Neuronal stem cell (in vitro differentiated cells): ENCODE results near the gene UBE3B.
A peak's percentile ranks its signal among the peaks of the same experiment; 100 is the strongest.

Experiments used
- DNase-seq: peaks from one replicate; pipeline ENCODE4 v3.0.0-alpha.2; 2013; ENCODE audit warnings: low spot score
- H2AFZ ChIP-seq: one replicate; pipeline ENCODE4 v1.6.1; 2013; ENCODE audit warnings: mild to moderate bottlenecking, low read length, inconsistent platforms
- H2AK5ac ChIP-seq: 2 replicates; pipeline ENCODE4 v1.6.1; 2013; ENCODE audit warnings: low read depth, mild to moderate bottlenecking, inconsistent platforms, low read length, moderate library complexity, mixed read lengths
- H2BK120ac ChIP-seq: 2 replicates; pipeline ENCODE4 v1.6.1; 2013; ENCODE audit warnings: low read depth, mild to moderate bottlenecking, inconsistent platforms, low read length, moderate library complexity, mixed read lengths
- H2BK12ac ChIP-seq: one replicate; pipeline ENCODE4 v1.6.1; 2013; ENCODE audit warnings: low read length, inconsistent platforms
- H2BK15ac ChIP-seq: 2 replicates; pipeline ENCODE4 v1.6.1; 2013; ENCODE audit warnings: mild to moderate bottlenecking, low read length, inconsistent platforms, mixed read lengths
- H2BK5ac ChIP-seq: one replicate; pipeline ENCODE4 v1.6.1; 2013; ENCODE audit warnings: inconsistent platforms, mild to moderate bottlenecking, low read length, moderate library complexity
- H3K14ac ChIP-seq: one replicate; pipeline ENCODE4 v1.6.1; 2013; ENCODE audit warnings: low read length, inconsistent platforms
- H3K18ac ChIP-seq: 2 replicates; pipeline ENCODE4 v1.6.1; 2013; ENCODE audit warnings: low read length, inconsistent platforms
- H3K23ac ChIP-seq: 2 replicates; pipeline ENCODE4 v1.6.1; 2013; ENCODE audit warnings: low read depth, mild to moderate bottlenecking, mixed read lengths, low read length, inconsistent platforms; ENCODE audit not compliant: poor library complexity
- H3K27ac ChIP-seq: replicated peaks from 3 replicates; pipeline ENCODE4 v1.5.1; 2013; ENCODE audit warnings: low read length, inconsistent platforms
- H3K27me3 ChIP-seq, 3 experiments: 2 replicates each; pipeline ENCODE4 v1.6.1; 2013; ENCODE audit warnings: low read length in 3 of 3, mild to moderate bottlenecking in 2 of 3, inconsistent platforms in 1 of 3, low read depth in 1 of 3, mixed read lengths in 1 of 3, moderate library complexity in 1 of 3; ENCODE audit not compliant: control insufficient read depth in 3 of 3, insufficient read depth in 3 of 3
- H3K36me3 ChIP-seq, 2 donors: replicated peaks in 1 of 2; 2 replicates each; pipeline ENCODE4 v1.6.1; 2013; ENCODE audit warnings: low read length in 2 of 2; ENCODE audit not compliant: control insufficient read depth in 2 of 2, insufficient read depth in 2 of 2
- H3K4ac ChIP-seq: 2 replicates; pipeline ENCODE4 v1.6.1; 2013; ENCODE audit warnings: inconsistent platforms, mild to moderate bottlenecking, low read length, moderate library complexity
- H3K4me1 ChIP-seq, 2 donors: 1 replicate in 1 of 2; 2 replicates in 1 of 2; pipeline ENCODE4 v1.6.1; 2013; ENCODE audit warnings: low read length in 2 of 2, low read depth in 1 of 2; ENCODE audit not compliant: control insufficient read depth in 2 of 2, insufficient read depth in 1 of 2
- H3K4me2 ChIP-seq: one replicate; pipeline ENCODE4 v1.6.1; 2013; ENCODE audit warnings: mild to moderate bottlenecking, low read length, inconsistent platforms; ENCODE audit not compliant: insufficient read depth, poor library complexity, severe bottlenecking
- H3K4me3 ChIP-seq, 2 donors: 2 replicates each; pipeline ENCODE4 v1.5.1; 2013; ENCODE audit warnings: low read length in 2 of 2, mild to moderate bottlenecking in 2 of 2, inconsistent platforms in 1 of 2, moderate library complexity in 1 of 2
- H3K79me1 ChIP-seq: one replicate; pipeline ENCODE4 v1.6.1; 2013; ENCODE audit warnings: low read depth, mild to moderate bottlenecking, inconsistent platforms, low read length, moderate library complexity
- H3K9ac ChIP-seq: one replicate; pipeline ENCODE4 v1.6.1; 2013; ENCODE audit warnings: mild to moderate bottlenecking, low read depth, low read length, inconsistent platforms; ENCODE audit not compliant: poor library complexity
- H3K9me3 ChIP-seq, 2 donors: replicated peaks in 1 of 2; 2 replicates each; pipeline versions ENCODE3 to v1.6.1; 2013; ENCODE audit warnings: low read length in 2 of 2, mild to moderate bottlenecking in 2 of 2, inconsistent platforms in 1 of 2, low read depth in 1 of 2, mixed read lengths in 1 of 2, moderate library complexity in 1 of 2; ENCODE audit not compliant: control insufficient read depth in 2 of 2, insufficient read depth in 1 of 2
- H4K8ac ChIP-seq: one replicate; pipeline ENCODE4 v1.6.1; 2013; ENCODE audit warnings: low read depth, mild to moderate bottlenecking, inconsistent platforms, low read length, moderate library complexity
- H4K91ac ChIP-seq: one replicate; pipeline ENCODE4 v1.6.1; 2013; ENCODE audit warnings: low read length, low read depth, mild to moderate bottlenecking, inconsistent platforms; ENCODE audit not compliant: poor library complexity
- WGBS, 2 donors: extraction: QIAGEN DNeasy Blood & Tissue Kit; methylation state at CpG; one replicate each; pipeline ENCODE4 v1.1.7; 2013; ENCODE audit warnings: missing lambda C conversion rate in 2 of 2, mixed read lengths in 1 of 2; ENCODE audit not compliant: insufficient read length in 2 of 2, insufficient replicate concordance in 1 of 2; ENCODE audit errors: extremely low coverage in 2 of 2; 5-methylcytosine and 5-hydroxymethylcytosine counted together

UBE3B gene

GRCh38 chr12:109529691-109530640, 52.5 kb downstream of the UBE3B start:
- Histone ChIP-seq H3K9me3 (no peaks in the 10 kb centered on the region), H3K4me1 (peaks cover 0 to 36% of the 10 kb centered on the region in 2 donors), H3K18ac (peak overlapping the region; percentile 80), H4K91ac (no peak overlapping the region), H3K36me3 (peaks cover 3 to 87% of the 10 kb centered on the region in 2 donors), H3K27me3 (no peaks in the 10 kb centered on the region), H2BK12ac (no peak overlapping the region), H3K4me2 (no peak overlapping the region), H3K4me3 (no peak overlapping the region), H3K9ac (no peak overlapping the region), H4K8ac (no peak overlapping the region), H3K14ac (no peak overlapping the region), H2AFZ (no peak overlapping the region), H3K79me1 (no peaks in the 10 kb centered on the region), H2BK120ac (no peak overlapping the region), H3K4ac (no peak overlapping the region), H2AK5ac (no peak overlapping the region), H2BK5ac (no peak overlapping the region), H2BK15ac (no peak overlapping the region), H3K27ac (peak overlapping the region; percentile 34), H3K23ac (no peak overlapping the region)
- no peak for DNase-seq
- WGBS, 2 donors = no CpG with 5 or more reads among the region's 19 CpGs

- Histone ChIP-seq H3K27ac (no peak overlapping the region), H3K36me3 (peaks cover 4 to 87% of the 10 kb centered on the region in 2 donors), H3K4me3 (no peak overlapping the region), H3K9me3 (no peaks in the 10 kb centered on the region), H4K91ac (no peak overlapping the region), H2BK12ac (no peak overlapping the region), H3K79me1 (no peaks in the 10 kb centered on the region), H4K8ac (no peak overlapping the region), H3K18ac (no peak overlapping the region), H2AFZ (no peak overlapping the region), H2BK5ac (no peak overlapping the region), H3K9ac (no peak overlapping the region), H2BK15ac (no peak overlapping the region), H2BK120ac (no peak overlapping the region), H3K14ac (no peak overlapping the region), H2AK5ac (no peak overlapping the region), H3K4ac (no peak overlapping the region), H3K4me2 (no peak overlapping the region), H3K4me1 (peaks cover 0 to 28% of the 10 kb centered on the region in 2 donors), H3K27me3 (no peaks in the 10 kb centered on the region), H3K23ac (no peak overlapping the region)
- no CpG with 5 or more reads among the region's 2 CpGs for WGBS, 2 donors
- DNase-seq = no peak
Observed at GRCh38 chr12:109531411-109531810, 54.0 kb downstream of the UBE3B start.

- no peak overlapping the region for H2BK120ac ChIP-seq
- no peak overlapping the region for H3K27ac ChIP-seq
- no peak overlapping the region for H4K91ac ChIP-seq
- H3K4me1 ChIP-seq = peaks cover 0 to 17% of the 10 kb centered on the region in 2 donors
- H3K23ac ChIP-seq = no peak overlapping the region
- no peak overlapping the region for H3K4ac ChIP-seq
- no peak overlapping the region for H2BK15ac ChIP-seq
- no peak overlapping the region for H4K8ac ChIP-seq
- no peaks in the 10 kb centered on the region for H3K27me3 ChIP-seq
- H3K79me1 ChIP-seq = no peaks in the 10 kb centered on the region
- no CpG with 5 or more reads among the region's 24 CpGs for WGBS, 2 donors
- peak overlapping the region; percentile 67 for H2BK5ac ChIP-seq
- no peak overlapping the region for H3K4me2 ChIP-seq
- H3K4me3 ChIP-seq = no peak overlapping the region
- H3K9me3 ChIP-seq = no peaks in the 10 kb centered on the region
- DNase-seq = no peak
- H3K18ac ChIP-seq = peak overlapping the region; percentile 49
- H2AFZ ChIP-seq = no peak overlapping the region
- peaks cover 4 to 77% of the 10 kb centered on the region in 2 donors for H3K36me3 ChIP-seq
- H2AK5ac ChIP-seq = no peak overlapping the region
- no peak overlapping the region for H3K14ac ChIP-seq
- no peak overlapping the region for H2BK12ac ChIP-seq
- no peak overlapping the region for H3K9ac ChIP-seq
Observed at GRCh38 chr12:109532721-109533486, 55.5 kb downstream of the UBE3B start.

- H3K9ac ChIP-seq = no peak overlapping the region
- H3K4me1 ChIP-seq = peaks cover 0 to 15% of the 10 kb centered on the region in 2 donors
- no peak overlapping the region for H3K27ac ChIP-seq
- no peak overlapping the region for H3K4me3 ChIP-seq
- no peaks in the 10 kb centered on the region for H3K27me3 ChIP-seq
- no peak overlapping the region for H3K4me2 ChIP-seq
- WGBS, 2 donors = no CpG with 5 or more reads among the region's 8 CpGs
- H2BK5ac ChIP-seq = peak overlapping the region; percentile 67
- DNase-seq = no peak
- H3K9me3 ChIP-seq = no peaks in the 10 kb centered on the region
- peaks cover 4 to 72% of the 10 kb centered on the region in 2 donors for H3K36me3 ChIP-seq
- H4K91ac ChIP-seq = no peak overlapping the region
- no peaks in the 10 kb centered on the region for H3K79me1 ChIP-seq
- no peak overlapping the region for H2AK5ac ChIP-seq
- H4K8ac ChIP-seq = no peak overlapping the region
- H2AFZ ChIP-seq = no peak overlapping the region
- H3K18ac ChIP-seq = peak overlapping the region; percentile 16
- no peak overlapping the region for H2BK12ac ChIP-seq
- H3K14ac ChIP-seq = no peak overlapping the region
- no peak overlapping the region for H2BK120ac ChIP-seq
- H3K23ac ChIP-seq = peak overlapping the region; percentile 17
- no peak overlapping the region for H3K4ac ChIP-seq
- no peak overlapping the region for H2BK15ac ChIP-seq
Observed at GRCh38 chr12:109533487-109533740, 56.0 kb downstream of the UBE3B start.
